HG02571 (cell line): ENCODE measurements around the gene RBPJL.
A peak's percentile ranks its signal among the peaks of the same experiment; 100 is the strongest.

Experiments
- ATAC-seq: cut with Tn5 transposase; IDR thresholded peaks from one replicate; pipeline ENCODE4 v1.9.1; 2021; ENCODE audit warnings: mild to moderate bottlenecking, moderate library complexity; ENCODE audit not compliant: unreplicated experiment

The RBPJL gene

GRCh38 chr20:45358282-45359068, 51.8 kb downstream of the RBPJL start:
- ATAC-seq, result no peak

GRCh38 chr20:45359069-45359405, 52.4 kb downstream of the RBPJL start:
- no peak for ATAC-seq

GRCh38 chr20:45359406-45360148, 52.9 kb downstream of the RBPJL start:
- no peak for ATAC-seq

GRCh38 chr20:45361793-45362192, 55.2 kb downstream of the RBPJL start:
- no peak for ATAC-seq

- peak; percentile 73 for ATAC-seq
Measured at GRCh38 chr20:45362804-45363610, 56.4 kb downstream of the RBPJL start, which contains the start of gene SYS1. SYS1 (plus strand) TSS chr20:45363156; CDS start chr20:45363532, 376 bp downstream.

- ATAC-seq, result no peak
Measured at GRCh38 chr20:45363611-45364492, 57.2 kb downstream of the RBPJL start.

GRCh38 chr20:45365444-45365970, 58.9 kb downstream of the RBPJL start:
- no peak for ATAC-seq

- no peak for ATAC-seq
Measured at GRCh38 chr20:45366192-45366591, 59.6 kb downstream of the RBPJL start.

- no peak for ATAC-seq
Measured at GRCh38 chr20:45366631-45367030, 60.0 kb downstream of the RBPJL start.

- no peak for ATAC-seq
Measured at GRCh38 chr20:45367126-45367525, 60.5 kb downstream of the RBPJL start.
